GM21367 (cell line): ENCODE measurements around the gene RPS19BP1.

Source experiments
- ATAC-seq: cut with Tn5 transposase; IDR thresholded peaks from one replicate; pipeline ENCODE4 v1.9.1; 2021; ENCODE audit not compliant: unreplicated experiment

The RPS19BP1 gene

GRCh38 chr22:39490966-39491680 lies 41.4 kb downstream of the RPS19BP1 start:
- no peak for ATAC-seq

- no peak for ATAC-seq
Observed at GRCh38 chr22:39490135-39490798, 42.3 kb downstream of the RPS19BP1 start.

- no peak for ATAC-seq
Observed at GRCh38 chr22:39489094-39490068, 43.2 kb downstream of the RPS19BP1 start.

- ATAC-seq = no peak
Observed at GRCh38 chr22:39488563-39489083, 43.9 kb downstream of the RPS19BP1 start.

- ATAC-seq = no peak
Observed at GRCh38 chr22:39487826-39488520, 44.6 kb downstream of the RPS19BP1 start.

- ATAC-seq = no peak
Observed at GRCh38 chr22:39486951-39487825, 45.4 kb downstream of the RPS19BP1 start.

- ATAC-seq = no peak
Observed at GRCh38 chr22:39482768-39483167, 49.8 kb downstream of the RPS19BP1 start.

- ATAC-seq = no peak
Observed at GRCh38 chr22:39481595-39481994, 51.0 kb downstream of the RPS19BP1 start.

GRCh38 chr22:39481054-39481453 lies 51.5 kb downstream of the RPS19BP1 start:
- no peak for ATAC-seq

- no peak for ATAC-seq
Observed at GRCh38 chr22:39480557-39480956, 52.0 kb downstream of the RPS19BP1 start.

GRCh38 chr22:39479254-39479653 lies 53.3 kb downstream of the RPS19BP1 start:
- ATAC-seq = no peak
